HepG2 (cell line): Measurements from ENCODE around the gene INSR. TPM values are rescaled to one million over a fixed set of nuclear protein-coding genes. Genes with fewer than 3 reads are reported as not detected.

Experiments
- ATAC-seq: fragments of 200-7000 bp; cut with Tn5 transposase; 3 replicates; pipeline ENCODE4 v1.9.1; 2020; ENCODE audit warnings: mild to moderate bottlenecking, moderate library complexity
- BruUV-seq: library from RNA; stranded (reverse); fragments of 400-500 nt; replicated peaks from 2 replicates; lab custom pipeline; 2021; lab: Mats Ljungman, UMichigan
- CTCF ChIA-PET: fragments of 300-600 bp; formaldehyde crosslinking; extraction: SDS; loops from one replicate; lab custom pipeline; 2021; ENCODE audit warnings: low total read pairs, inconsistent platforms, low intra/inter-chr PET ratio; lab: Yijun Ruan, JAX
- POLR2A ChIA-PET: fragments of 350-600 bp; sonication (Branson Sonifier 250); formaldehyde crosslinking; loops from one replicate; lab custom pipeline; 2020; ENCODE audit warnings: antibody characterized with exemption, inconsistent platforms; lab: Yijun Ruan, JAX
- DNase-seq: peaks from one replicate; pipeline ENCODE4 v3.0.0-alpha.2; 2015; ENCODE audit warnings: low spot score
- FAIRE-seq: peaks from 3 replicates; lab custom pipeline; 2011; peaks lifted over from hg19 to GRCh38; lab: Jason Lieb, UNC
- H2AFZ ChIP-seq: one replicate; pipeline ENCODE4 v1.6.1; 2011; ENCODE audit warnings: low read length, inconsistent platforms
- H3K27ac ChIP-seq: fragments of 300-600 bp; 3 replicates; pipeline ENCODE4 v1.8.0; 2011; ENCODE audit warnings: mixed run types, mild to moderate bottlenecking, mixed read lengths, low read length, inconsistent platforms; ENCODE audit not compliant: insufficient read depth; ENCODE audit errors: extremely low read length
- H3K27me3 ChIP-seq, 2 experiments: fragments of 200-600 bp in 1 of 2; 2 replicates in 1 of 2; 3 replicates in 1 of 2; pipeline versions ENCODE4 v1.6.0 to v1.8.0; 2011; ENCODE audit warnings: low read length in 2 of 2, mild to moderate bottlenecking in 2 of 2, moderate library complexity in 2 of 2, inconsistent platforms in 1 of 2; ENCODE audit not compliant: insufficient read depth in 2 of 2, control insufficient read depth in 1 of 2
- H3K36me3 ChIP-seq, 2 experiments: fragments of 200-600 bp in 1 of 2; replicated peaks in 1 of 2; 2 replicates in 1 of 2; 3 replicates in 1 of 2; pipeline versions ENCODE4 v1.5.1 to v1.8.0; 2011; ENCODE audit warnings: low read length in 2 of 2, inconsistent platforms in 1 of 2; ENCODE audit not compliant: insufficient read depth in 2 of 2, control insufficient read depth in 1 of 2
- H3K4me1 ChIP-seq: 2 replicates; pipeline ENCODE4 v1.5.1; 2012; ENCODE audit warnings: low read length, inconsistent platforms; ENCODE audit not compliant: insufficient read depth
- H3K4me2 ChIP-seq: 2 replicates; pipeline ENCODE4 v1.6.0; 2011; ENCODE audit warnings: low read depth, low read length, inconsistent platforms
- H3K4me3 ChIP-seq, 3 experiments: fragments of 200-600 bp in 1 of 3; sonication (generic), shearing (Covaris generic) in 1 of 3; replicated peaks in 1 of 3; 2 replicates each; pipeline ENCODE4 v1.5.1; 2011 to 2016; ENCODE audit warnings: low read length in 3 of 3, inconsistent platforms in 2 of 3, low read depth in 2 of 3, mild to moderate bottlenecking in 2 of 3, control low read depth in 1 of 3, mixed read lengths in 1 of 3; ENCODE audit not compliant: insufficient read depth in 1 of 3
- H3K79me2 ChIP-seq: one replicate; pipeline ENCODE4 v1.6.1; 2011; ENCODE audit warnings: low read length, inconsistent platforms; ENCODE audit not compliant: insufficient read depth
- H3K9ac ChIP-seq: 2 replicates; pipeline ENCODE4 v1.6.0; 2011; ENCODE audit warnings: mild to moderate bottlenecking, low read depth, low read length, inconsistent platforms; ENCODE audit not compliant: insufficient read depth
- H3K9me3 ChIP-seq: 2 replicates; pipeline ENCODE4 v1.5.1; 2012; ENCODE audit warnings: mild to moderate bottlenecking, low read length
- H4K20me1 ChIP-seq: 2 replicates; pipeline ENCODE4 v1.6.0; 2011; ENCODE audit warnings: inconsistent platforms, mild to moderate bottlenecking, low read length, moderate library complexity; ENCODE audit not compliant: insufficient read depth
- ATAD3A ChIP-seq: sonication (generic); formaldehyde crosslinking; IDR thresholded peaks from 2 replicates; pipeline ENCODE4 v1.4.0; 2020; ENCODE audit warnings: missing genetic modification reagents
- GFI1 ChIP-seq: sonication (generic); formaldehyde crosslinking; IDR thresholded peaks from 2 replicates; pipeline ENCODE4 v1.5.0; 2020; ENCODE audit warnings: missing genetic modification reagents, mild to moderate bottlenecking, borderline replicate concordance
- HHEX ChIP-seq: IDR thresholded peaks from 2 replicates; pipeline ENCODE4 v1.6.1; 2016; ENCODE audit warnings: control low read depth
- PBX2 ChIP-seq: IDR thresholded peaks from 2 replicates; pipeline ENCODE4 v1.6.1; 2016; ENCODE audit warnings: control low read depth
- RAD21 ChIP-seq: fragments of 450-650 bp; formaldehyde crosslinking; IDR thresholded peaks from 2 replicates; pipeline ENCODE4 v1.5.0; 2020; ENCODE audit warnings: mild to moderate bottlenecking
- RFX5 ChIP-seq: IDR thresholded peaks from 2 replicates; pipeline ENCODE4 v1.6.1; 2011; ENCODE audit warnings: low read depth, low read length, improper control_type of control experiment
- SAP130 ChIP-seq: IDR thresholded peaks from 2 replicates; pipeline ENCODE4 v1.6.1; 2016; ENCODE audit warnings: low read depth
- TCF7L2 ChIP-seq: IDR thresholded peaks from 2 replicates; pipeline ENCODE4 v1.6.1; 2011; ENCODE audit warnings: mild to moderate bottlenecking, low read depth, low read length, moderate library complexity
- ZBTB7A ChIP-seq: sonication (generic); formaldehyde crosslinking; IDR thresholded peaks from 2 replicates; pipeline ENCODE4 v1.8.0; 2022; ENCODE audit warnings: mild to moderate bottlenecking, missing genetic modification reagents
- ZKSCAN5 ChIP-seq: sonication (generic); formaldehyde crosslinking; IDR thresholded peaks from 2 replicates; pipeline ENCODE4 v1.5.1; 2020; ENCODE audit warnings: mild to moderate bottlenecking, missing genetic modification reagents
- ZNF253 ChIP-seq: sonication (generic); formaldehyde crosslinking; IDR thresholded peaks from 2 replicates; pipeline ENCODE4 v1.8.0; 2022; ENCODE audit warnings: mild to moderate bottlenecking, missing genetic modification reagents, borderline replicate concordance
- ZNF543 ChIP-seq: sonication (generic); formaldehyde crosslinking; IDR thresholded peaks from 2 replicates; pipeline ENCODE4 v1.4.0; 2020; ENCODE audit warnings: mild to moderate bottlenecking, missing genetic modification reagents
- ZNF577 ChIP-seq: sonication (generic); formaldehyde crosslinking; IDR thresholded peaks from 2 replicates; pipeline ENCODE4 v1.4.0; 2020; ENCODE audit warnings: mild to moderate bottlenecking, low read depth, missing genetic modification reagents, borderline replicate concordance
- ZNF615 ChIP-seq: sonication (generic); formaldehyde crosslinking; IDR thresholded peaks from 2 replicates; pipeline ENCODE4 v1.5.0; 2020; ENCODE audit warnings: mild to moderate bottlenecking, missing genetic modification reagents, borderline replicate concordance
- ZNF773 ChIP-seq: sonication (generic); formaldehyde crosslinking; IDR thresholded peaks from 2 replicates; pipeline ENCODE4 v1.4.0; 2020; ENCODE audit warnings: missing genetic modification reagents, borderline replicate concordance
- ZNF790 ChIP-seq: sonication (generic); formaldehyde crosslinking; IDR thresholded peaks from 2 replicates; pipeline ENCODE4 v1.8.0; 2022; ENCODE audit warnings: missing genetic modification reagents, mild to moderate bottlenecking, borderline replicate concordance
- WGBS: methylation state at CpG from one replicate; pipeline ENCODE4 v1.1.6; 2017; ENCODE audit warnings: low lambda C conversion rate; 5-methylcytosine and 5-hydroxymethylcytosine counted together
- in situ Hi-C: cut with HindIII; loops from 2 replicates; pipeline ENCODE4 v1.10.0; 2017; ENCODE audit warnings: low pct_unique_long_range_greater_than_20kb; ENCODE audit not compliant: extremely low pct_ligation_motif_present
- intact Hi-C: fragments of 100-400 bp; cut with micrococcal nuclease; formaldehyde crosslinking; loops from one replicate; pipeline ENCODE4 v1.10.0; 2022; ENCODE audit not compliant: unreplicated experiment
- polyA plus RNA-seq, 8 experiments: library from polyadenylated mRNA; depleted of rRNA in 3 of 8; stranded (reverse) in 7 of 8; unstranded in 1 of 8; fragments of >200 nt; fragmentation: Illumina TruSeq in 4 of 8; extraction: Trizol in 4 of 8; gene quantifications; 2 replicates each; pipeline versions ENCODE4 v1.2.1 to v1.2.3, GENCODE V29; 2011 to 2016; ENCODE audit warnings: low read depth in 4 of 8, missing spikeins in 1 of 8, mixed read lengths in 1 of 8; ENCODE audit not compliant: insufficient read depth in 1 of 8
- total RNA-seq, 5 experiments: library from RNA; depleted of rRNA; stranded (reverse); fragments of >200 nt; fragmentation: Illumina TruSeq; extraction: Trizol; gene quantifications; 2 replicates each; pipeline ENCODE4 v1.2.3, GENCODE V29; 2016; ENCODE audit warnings: low read depth in 1 of 5
- TF ChIP-seq, protein P1 (sequence below): IDR thresholded peaks from 2 replicates; pipeline ENCODE4 v1.4.0; 2020; ENCODE audit warnings: mild to moderate bottlenecking, missing genetic modification reagents

INSR gene
- total and polyA plus RNA-seq, 2 of the 13 experiments (the other 11 are each of a cell fraction or from before 2014, with no cell fraction given): 24.2 to 29.8 TPM

DNA sequence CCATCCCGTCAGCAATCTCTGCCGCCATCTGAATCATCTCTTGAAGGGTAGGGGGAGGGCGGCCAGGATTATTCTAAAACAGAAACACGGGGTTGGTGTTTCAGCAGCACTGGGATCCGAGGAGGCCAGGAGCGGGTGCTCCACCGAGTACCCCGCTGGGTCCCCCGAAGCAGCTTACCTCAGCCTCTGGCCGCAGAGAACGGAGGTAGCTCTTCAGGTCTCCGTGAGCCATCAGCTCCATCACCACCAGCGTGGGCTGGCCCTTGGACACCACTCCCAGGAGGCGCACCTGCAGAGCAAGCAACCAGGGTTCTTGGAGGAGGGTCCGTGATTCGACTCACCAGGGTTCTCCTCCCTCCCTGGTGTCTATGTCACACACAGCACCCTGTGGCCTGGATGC lies 171.5 kb downstream of the INSR start (continued):
- no peak for TF ChIP-seq TCF7L2

DNA sequence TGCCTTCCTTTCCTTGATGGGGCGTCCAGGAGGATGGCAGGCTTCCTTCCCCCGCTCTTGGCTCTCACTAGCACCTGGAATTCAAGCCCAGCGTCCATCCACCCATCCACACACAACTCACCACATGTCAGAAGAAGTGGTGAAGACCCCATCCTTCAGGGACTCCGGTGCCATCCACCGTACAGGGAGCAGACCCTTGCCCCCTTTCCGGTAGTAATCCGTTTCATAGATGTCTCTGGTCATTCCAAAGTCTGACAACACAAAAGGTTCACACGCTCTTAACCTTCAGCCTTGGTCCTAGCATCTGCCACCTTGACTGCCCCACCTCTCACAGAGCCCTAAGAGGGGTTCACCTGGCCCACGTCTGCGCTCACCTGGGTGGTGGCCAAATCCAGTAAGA lies 173.7 kb downstream of the INSR start:
- FAIRE-seq: no peak
- TF ChIP-seq RAD21 (CRISPR knock-in tag) (no peak), ZKSCAN5 (CRISPR knock-in tag) (no peak), ZNF543 (CRISPR knock-in tag) (no peak), HHEX (no peak), ZNF577 (CRISPR knock-in tag) (no peak), RFX5 (no peak), ZNF615 (CRISPR knock-in tag) (no peak), PBX2 (CRISPR knock-in tag) (no peak), ZNF773 (CRISPR knock-in tag) (no peak), GFI1 (CRISPR knock-in tag) (no peak), ATAD3A (CRISPR knock-in tag) (no peak), SAP130 (CRISPR knock-in tag) (no peak), ZNF253 (CRISPR knock-in tag) (no peak), ZNF790 (CRISPR knock-in tag) (no peak), ZBTB7A (CRISPR knock-in tag) (no peak)
- TF ChIP-seq, protein P1, sequence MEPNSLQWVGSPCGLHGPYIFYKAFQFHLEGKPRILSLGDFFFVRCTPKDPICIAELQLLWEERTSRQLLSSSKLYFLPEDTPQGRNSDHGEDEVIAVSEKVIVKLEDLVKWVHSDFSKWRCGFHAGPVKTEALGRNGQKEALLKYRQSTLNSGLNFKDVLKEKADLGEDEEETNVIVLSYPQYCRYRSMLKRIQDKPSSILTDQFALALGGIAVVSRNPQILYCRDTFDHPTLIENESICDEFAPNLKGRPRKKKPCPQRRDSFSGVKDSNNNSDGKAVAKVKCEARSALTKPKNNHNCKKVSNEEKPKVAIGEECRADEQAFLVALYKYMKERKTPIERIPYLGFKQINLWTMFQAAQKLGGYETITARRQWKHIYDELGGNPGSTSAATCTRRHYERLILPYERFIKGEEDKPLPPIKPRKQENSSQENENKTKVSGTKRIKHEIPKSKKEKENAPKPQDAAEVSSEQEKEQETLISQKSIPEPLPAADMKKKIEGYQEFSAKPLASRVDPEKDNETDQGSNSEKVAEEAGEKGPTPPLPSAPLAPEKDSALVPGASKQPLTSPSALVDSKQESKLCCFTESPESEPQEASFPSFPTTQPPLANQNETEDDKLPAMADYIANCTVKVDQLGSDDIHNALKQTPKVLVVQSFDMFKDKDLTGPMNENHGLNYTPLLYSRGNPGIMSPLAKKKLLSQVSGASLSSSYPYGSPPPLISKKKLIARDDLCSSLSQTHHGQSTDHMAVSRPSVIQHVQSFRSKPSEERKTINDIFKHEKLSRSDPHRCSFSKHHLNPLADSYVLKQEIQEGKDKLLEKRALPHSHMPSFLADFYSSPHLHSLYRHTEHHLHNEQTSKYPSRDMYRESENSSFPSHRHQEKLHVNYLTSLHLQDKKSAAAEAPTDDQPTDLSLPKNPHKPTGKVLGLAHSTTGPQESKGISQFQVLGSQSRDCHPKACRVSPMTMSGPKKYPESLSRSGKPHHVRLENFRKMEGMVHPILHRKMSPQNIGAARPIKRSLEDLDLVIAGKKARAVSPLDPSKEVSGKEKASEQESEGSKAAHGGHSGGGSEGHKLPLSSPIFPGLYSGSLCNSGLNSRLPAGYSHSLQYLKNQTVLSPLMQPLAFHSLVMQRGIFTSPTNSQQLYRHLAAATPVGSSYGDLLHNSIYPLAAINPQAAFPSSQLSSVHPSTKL (CRISPR knock-in tag): no peak
- TF ChIP-seq, all 625 proteins: peak for 0
- H3K9me3 ChIP-seq: peaks cover under 1% of the 10 kb centered on the region; the same call in 1 of the 2 replicates
- CTCF ChIA-PET: no interaction called here
- POLR2A ChIA-PET: no interaction called here
- intact Hi-C loops: no loop called here
- H3K9ac ChIP-seq: no peak overlapping the region
- H4K20me1 ChIP-seq: no peaks in the 10 kb centered on the region
- no peaks in the 10 kb centered on the region for H3K79me2 ChIP-seq
- peaks cover 26 to 54% of the 10 kb centered on the region in 2 experiments for H3K36me3 ChIP-seq
- no peaks in the 10 kb centered on the region for H3K4me1 ChIP-seq
- H3K27me3 ChIP-seq: no peaks in the 10 kb centered on the region
- ATAC-seq (no peak), DNase-seq (no peak)
- H3K4me3 ChIP-seq: no peak overlapping the region
- no peak overlapping the region for H2AFZ ChIP-seq
- no peak overlapping the region for H3K27ac ChIP-seq
- WGBS: over 99% methylated on average over 10 of the region's 10 CpGs
- in situ Hi-C loops: no loop called here
- BruUV-seq: no TSS peak
- no peak overlapping the region for H3K4me2 ChIP-seq
